IMR-90 (cell line): Measurements from ENCODE around the gene CAMK2D. TPM values are rescaled to one million over a fixed set of nuclear protein-coding genes. Genes with fewer than 3 reads are reported as not detected.

ENCODE experiments used
- ATAC-seq: fragments of 200-7000 bp; cut with Tn5 transposase; 2 replicates; pipeline ENCODE4 v1.9.1; 2020; ENCODE audit warnings: low read depth, mild to moderate bottlenecking, moderate library complexity
- BruUV-seq: library from RNA; stranded (reverse); fragments of 400-500 nt; replicated peaks from 2 replicates; lab custom pipeline; 2021; lab: Mats Ljungman, UMichigan
- CTCF ChIA-PET: fragments of 300-600 bp; formaldehyde crosslinking; extraction: SDS; loops from one replicate; lab custom pipeline; 2021; ENCODE audit warnings: antibody characterized with exemption; lab: Yijun Ruan, JAX
- POLR2A ChIA-PET: fragments of 300-600 bp; sonication (Branson Sonifier 250); formaldehyde crosslinking; loops from one replicate; lab custom pipeline; 2022; ENCODE audit warnings: antibody characterized with exemption; ENCODE audit not compliant: unreplicated experiment; lab: Charles Lee
- DNase-seq: peaks from one replicate; pipeline ENCODE4 v3.0.0; 2013
- H2AFZ ChIP-seq: replicated peaks from 2 replicates; pipeline ENCODE3; 2013; ENCODE audit warnings: low read length, mild to moderate bottlenecking; ENCODE audit not compliant: poor library complexity
- H2AK5ac ChIP-seq: 2 replicates; pipeline ENCODE4 v1.6.1; 2013; ENCODE audit warnings: low read depth, low read length, inconsistent platforms
- H2AK9ac ChIP-seq: replicated peaks from 2 replicates; pipeline ENCODE3; 2013; ENCODE audit warnings: mild to moderate bottlenecking, low read depth, low read length, moderate library complexity; ENCODE audit not compliant: poor library complexity
- H2BK120ac ChIP-seq: 2 replicates; pipeline ENCODE4 v1.6.1; 2013; ENCODE audit warnings: low read depth, low read length, inconsistent platforms
- H2BK15ac ChIP-seq: 3 replicates; pipeline ENCODE4 v1.6.1; 2013; ENCODE audit warnings: low read depth, low read length, inconsistent platforms
- H2BK20ac ChIP-seq: 2 replicates; pipeline ENCODE4 v1.6.1; 2013; ENCODE audit warnings: low read depth, mild to moderate bottlenecking, inconsistent platforms, low read length, moderate library complexity
- H2BK5ac ChIP-seq: 2 replicates; pipeline ENCODE4 v1.6.1; 2013; ENCODE audit warnings: mild to moderate bottlenecking, low read depth, low read length, inconsistent platforms; ENCODE audit not compliant: poor library complexity, severe bottlenecking
- H3K14ac ChIP-seq: replicated peaks from 2 replicates; pipeline ENCODE4 v1.6.1; 2013; ENCODE audit warnings: low read depth, low read length, inconsistent platforms
- H3K18ac ChIP-seq: 2 replicates; pipeline ENCODE4 v1.6.1; 2013; ENCODE audit warnings: low read depth, low read length, control low read depth
- H3K23ac ChIP-seq: 2 replicates; pipeline ENCODE4 v1.6.1; 2013; ENCODE audit warnings: low read depth, low read length, inconsistent platforms
- H3K27ac ChIP-seq: 2 replicates; pipeline ENCODE4 v1.5.1; 2013; ENCODE audit warnings: mild to moderate bottlenecking, control low read depth, low read length; ENCODE audit not compliant: insufficient read depth
- H3K27me3 ChIP-seq: 2 replicates; pipeline ENCODE4 v1.6.1; 2013; ENCODE audit warnings: low read length; ENCODE audit not compliant: control insufficient read depth, insufficient read depth
- H3K36me3 ChIP-seq: 2 replicates; pipeline ENCODE4 v1.6.1; 2013; ENCODE audit warnings: low read length, mixed read lengths; ENCODE audit not compliant: control insufficient read depth, insufficient read depth
- H3K4ac ChIP-seq: 2 replicates; pipeline ENCODE4 v1.6.1; 2013; ENCODE audit warnings: low read depth, low read length, inconsistent platforms
- H3K4me1 ChIP-seq: 2 replicates; pipeline ENCODE4 v1.6.1; 2013; ENCODE audit warnings: low read length, mixed read lengths; ENCODE audit not compliant: control insufficient read depth, insufficient read depth
- H3K4me2 ChIP-seq: 2 replicates; pipeline ENCODE4 v1.6.1; 2013; ENCODE audit warnings: low read depth, mild to moderate bottlenecking, control low read depth, low read length, moderate library complexity
- H3K4me3 ChIP-seq: 2 replicates; pipeline ENCODE4 v1.5.1; 2013; ENCODE audit warnings: low read depth, mild to moderate bottlenecking, control low read depth, low read length, moderate library complexity; ENCODE audit not compliant: insufficient read depth
- H3K56ac ChIP-seq: 2 replicates; pipeline ENCODE4 v1.6.1; 2013; ENCODE audit warnings: low read length, inconsistent platforms; ENCODE audit not compliant: insufficient read depth; ENCODE audit errors: extremely low read depth
- H3K79me1 ChIP-seq, 2 experiments: 2 replicates each; pipeline ENCODE4 v1.6.1; 2013; ENCODE audit warnings: low read length in 2 of 2, inconsistent platforms in 1 of 2, low read depth in 1 of 2
- H3K9ac ChIP-seq: 2 replicates; pipeline ENCODE4 v1.6.1; 2013; ENCODE audit warnings: low read depth, low read length, control low read depth
- H3K9me1 ChIP-seq: 2 replicates; pipeline ENCODE4 v1.6.1; 2013; ENCODE audit warnings: low read length, inconsistent platforms; ENCODE audit not compliant: insufficient read depth
- H3K9me3 ChIP-seq: 2 replicates; pipeline ENCODE4 v1.6.1; 2013; ENCODE audit warnings: low read length; ENCODE audit not compliant: control insufficient read depth, insufficient read depth
- H4K20me1 ChIP-seq: 2 replicates; pipeline ENCODE4 v1.6.1; 2013; ENCODE audit warnings: low read length, inconsistent platforms; ENCODE audit not compliant: insufficient read depth
- H4K5ac ChIP-seq: 2 replicates; pipeline ENCODE4 v1.6.1; 2013; ENCODE audit warnings: mild to moderate bottlenecking, low read depth, low read length, control low read depth
- H4K8ac ChIP-seq, 2 experiments: 2 replicates each; pipeline ENCODE4 v1.6.1; 2013; ENCODE audit warnings: low read depth in 2 of 2, low read length in 2 of 2, control low read depth in 1 of 2, inconsistent platforms in 1 of 2
- H4K91ac ChIP-seq: 2 replicates; pipeline ENCODE4 v1.6.1; 2013; ENCODE audit warnings: low read depth, low read length, inconsistent platforms; ENCODE audit not compliant: insufficient read depth
- BHLHE40 ChIP-seq: fragments of 150-350 bp; IDR thresholded peaks from 2 replicates; pipeline ENCODE4 v1.6.1; 2016; ENCODE audit warnings: mild to moderate bottlenecking, low read depth, low read length
- CEBPB ChIP-seq: IDR thresholded peaks from 2 replicates; pipeline ENCODE4 v1.6.1; 2012; ENCODE audit warnings: low read depth, low read length, improper control_type of control experiment
- CHD1 ChIP-seq: IDR thresholded peaks from 2 replicates; pipeline ENCODE4 v1.6.1; 2012; ENCODE audit warnings: low read depth, low read length, improper control_type of control experiment
- FOS ChIP-seq: fragments of 150-350 bp; IDR thresholded peaks from 2 replicates; pipeline ENCODE4 v1.6.1; 2016; ENCODE audit warnings: low read depth, low read length
- MAFK ChIP-seq: IDR thresholded peaks from 2 replicates; pipeline ENCODE4 v1.6.1; 2012; ENCODE audit warnings: low read depth, low read length, improper control_type of control experiment
- MXI1 ChIP-seq: IDR thresholded peaks from 2 replicates; pipeline ENCODE4 v1.6.1; 2012; ENCODE audit warnings: low read depth, mild to moderate bottlenecking, low read length, moderate library complexity, borderline replicate concordance
- POLR2A ChIP-seq: IDR thresholded peaks from 2 replicates; pipeline ENCODE4 v1.6.1; 2012; ENCODE audit warnings: mild to moderate bottlenecking, low read depth, low read length
- RAD21 ChIP-seq: IDR thresholded peaks from 2 replicates; pipeline ENCODE4 v1.6.1; 2012; ENCODE audit warnings: low read length, improper control_type of control experiment
- RFX5 ChIP-seq: IDR thresholded peaks from 2 replicates; pipeline ENCODE4 v1.8.0; 2012; ENCODE audit warnings: low read depth, mild to moderate bottlenecking, low read length, moderate library complexity
- SMC3 ChIP-seq: fragments of 150-350 bp; IDR thresholded peaks from 2 replicates; pipeline ENCODE4 v1.6.1; 2016; ENCODE audit warnings: low read depth, mild to moderate bottlenecking, antibody characterized with exemption, low read length, moderate library complexity
- WGBS, 2 experiments: methylation state at CpG; one replicate each; pipeline versions ENCODE4 v1.1.5 to v1.1.7; 2013; ENCODE audit warnings: missing lambda C conversion rate in 2 of 2; ENCODE audit not compliant: insufficient read length in 1 of 2; ENCODE audit errors: extremely low coverage in 2 of 2; 5-methylcytosine and 5-hydroxymethylcytosine counted together
- dilution Hi-C: fragments of 300-500 bp; cut with HindIII; formaldehyde crosslinking; loops from one replicate; pipeline ENCODE4 v1.14.3; 2018; ENCODE audit warnings: low sequenced_read_pairs; ENCODE audit not compliant: unreplicated experiment
- in situ Hi-C: fragments of 300-500 bp; cut with MboI; formaldehyde crosslinking; loops from 3 replicates; pipeline ENCODE4 v1.14.3; 2019; ENCODE audit warnings: low sequenced_read_pairs, inconsistent platforms, mixed read lengths
- intact Hi-C: fragments of 100-400 bp; cut with micrococcal nuclease; formaldehyde crosslinking; loops from 2 replicates; pipeline ENCODE4 v1.10.0; 2022
- polyA plus RNA-seq, 3 experiments: library from polyadenylated mRNA; depleted of rRNA; stranded (reverse); fragments of >200 nt; gene quantifications; 2 replicates each; pipeline ENCODE4 v1.2.3, GENCODE V29; 2012; ENCODE audit warnings: low replicate concordance in 1 of 3
- total RNA-seq: library from RNA; depleted of rRNA; stranded (reverse); fragments of >200 nt; gene quantifications from 2 replicates; pipeline ENCODE4 v1.2.3, GENCODE V29; 2012
- TF ChIP-seq, protein P1 (sequence below): fragments of 150-350 bp; IDR thresholded peaks from 2 replicates; pipeline ENCODE4 v1.6.1; 2016; ENCODE audit warnings: low read depth, mild to moderate bottlenecking, low read length, moderate library complexity, borderline replicate concordance
- TF ChIP-seq, protein P2 (sequence below): conservative IDR thresholded peaks from 2 replicates; pipeline ENCODE4 v1.5.1; 2012; ENCODE audit warnings: mild to moderate bottlenecking, low read depth, low read length, improper control_type of control experiment
- TF ChIP-seq, protein P3 (sequence below): fragments of 150-350 bp; IDR thresholded peaks from 2 replicates; pipeline ENCODE4 v1.6.1; 2017; ENCODE audit warnings: mild to moderate bottlenecking, antibody characterized with exemption, low read length, low read depth

CAMK2D gene
- total and polyA plus RNA-seq, 2 of the 4 experiments (the other 2 are of a cell fraction): 44.6 to 156 TPM

DNA sequence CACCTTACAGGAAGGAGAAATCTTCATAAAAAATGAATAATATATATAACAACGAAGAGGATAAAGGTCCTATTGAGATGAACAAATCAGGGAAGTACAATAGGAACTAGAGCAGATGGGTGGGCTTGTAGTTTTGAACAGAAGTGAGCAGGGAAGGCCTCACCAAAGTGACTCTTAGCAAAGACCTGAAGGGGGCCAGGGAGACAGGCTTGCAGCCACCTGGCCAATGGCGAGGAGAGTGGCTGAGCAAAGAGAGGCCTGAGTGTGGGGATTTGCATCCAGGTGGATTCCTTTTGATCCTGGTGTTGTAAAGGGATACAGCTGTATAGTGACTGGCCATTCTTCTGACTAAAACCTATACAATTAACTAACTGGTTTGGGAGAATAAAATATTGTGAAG, 354.1 kb downstream of the CAMK2D start:
- Histone ChIP-seq H3K4me1 (0 out of 2 replicates have a peak, but pooled peaks cover 2% of the 10 kb centered on the region), H3K27ac (no peak overlapping the region), H4K91ac (no peak overlapping the region), H3K23ac (no peak overlapping the region), H2AK9ac (no peak overlapping the region), H2BK15ac (no peak overlapping the region), H4K5ac (no peak overlapping the region), H2BK5ac (no peak overlapping the region), H3K27me3 (no peaks in the 10 kb centered on the region), H2BK120ac (no peak overlapping the region), H3K36me3 (no peaks in the 10 kb centered on the region), H3K14ac (no peak overlapping the region), H3K9me3 (no peaks in the 10 kb centered on the region), H3K9me1 (peaks cover 4% of the 10 kb centered on the region), H3K4me2 (no peak overlapping the region), H2BK20ac (no peak overlapping the region), H3K4me3 (no peak overlapping the region), H3K56ac (no peak overlapping the region), H3K4ac (no peak overlapping the region), H3K18ac (no peak overlapping the region), H4K20me1 (no peaks in the 10 kb centered on the region), H2AK5ac (no peak overlapping the region), H2AFZ (no peak overlapping the region), H3K79me1 (no peaks in the 10 kb centered on the region), H3K9ac (no peak overlapping the region), H4K8ac (no peak overlapping the region)
- in situ Hi-C loops (loop anchor here (10.0 kb wide), 1 partner anchor 367 kb away; no protein-coding TSS in a partner anchor), intact Hi-C loops (no loop called here), dilution Hi-C loops (no loop called here)
- TF ChIP-seq, protein P1, sequence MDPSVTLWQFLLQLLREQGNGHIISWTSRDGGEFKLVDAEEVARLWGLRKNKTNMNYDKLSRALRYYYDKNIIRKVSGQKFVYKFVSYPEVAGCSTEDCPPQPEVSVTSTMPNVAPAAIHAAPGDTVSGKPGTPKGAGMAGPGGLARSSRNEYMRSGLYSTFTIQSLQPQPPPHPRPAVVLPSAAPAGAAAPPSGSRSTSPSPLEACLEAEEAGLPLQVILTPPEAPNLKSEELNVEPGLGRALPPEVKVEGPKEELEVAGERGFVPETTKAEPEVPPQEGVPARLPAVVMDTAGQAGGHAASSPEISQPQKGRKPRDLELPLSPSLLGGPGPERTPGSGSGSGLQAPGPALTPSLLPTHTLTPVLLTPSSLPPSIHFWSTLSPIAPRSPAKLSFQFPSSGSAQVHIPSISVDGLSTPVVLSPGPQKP: no peak
- TF ChIP-seq SMC3: no peak
- no peak for TF ChIP-seq RAD21
- TF ChIP-seq BHLHE40: no peak
- no peak for TF ChIP-seq POLR2A
- TF ChIP-seq CEBPB: no peak
- TF ChIP-seq FOS: no peak
- TF ChIP-seq RFX5: no peak
- TF ChIP-seq MXI1: no peak
- TF ChIP-seq, protein P2, sequence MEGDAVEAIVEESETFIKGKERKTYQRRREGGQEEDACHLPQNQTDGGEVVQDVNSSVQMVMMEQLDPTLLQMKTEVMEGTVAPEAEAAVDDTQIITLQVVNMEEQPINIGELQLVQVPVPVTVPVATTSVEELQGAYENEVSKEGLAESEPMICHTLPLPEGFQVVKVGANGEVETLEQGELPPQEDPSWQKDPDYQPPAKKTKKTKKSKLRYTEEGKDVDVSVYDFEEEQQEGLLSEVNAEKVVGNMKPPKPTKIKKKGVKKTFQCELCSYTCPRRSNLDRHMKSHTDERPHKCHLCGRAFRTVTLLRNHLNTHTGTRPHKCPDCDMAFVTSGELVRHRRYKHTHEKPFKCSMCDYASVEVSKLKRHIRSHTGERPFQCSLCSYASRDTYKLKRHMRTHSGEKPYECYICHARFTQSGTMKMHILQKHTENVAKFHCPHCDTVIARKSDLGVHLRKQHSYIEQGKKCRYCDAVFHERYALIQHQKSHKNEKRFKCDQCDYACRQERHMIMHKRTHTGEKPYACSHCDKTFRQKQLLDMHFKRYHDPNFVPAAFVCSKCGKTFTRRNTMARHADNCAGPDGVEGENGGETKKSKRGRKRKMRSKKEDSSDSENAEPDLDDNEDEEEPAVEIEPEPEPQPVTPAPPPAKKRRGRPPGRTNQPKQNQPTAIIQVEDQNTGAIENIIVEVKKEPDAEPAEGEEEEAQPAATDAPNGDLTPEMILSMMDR: no peak
- no peak for TF ChIP-seq CHD1
- TF ChIP-seq, protein P3, sequence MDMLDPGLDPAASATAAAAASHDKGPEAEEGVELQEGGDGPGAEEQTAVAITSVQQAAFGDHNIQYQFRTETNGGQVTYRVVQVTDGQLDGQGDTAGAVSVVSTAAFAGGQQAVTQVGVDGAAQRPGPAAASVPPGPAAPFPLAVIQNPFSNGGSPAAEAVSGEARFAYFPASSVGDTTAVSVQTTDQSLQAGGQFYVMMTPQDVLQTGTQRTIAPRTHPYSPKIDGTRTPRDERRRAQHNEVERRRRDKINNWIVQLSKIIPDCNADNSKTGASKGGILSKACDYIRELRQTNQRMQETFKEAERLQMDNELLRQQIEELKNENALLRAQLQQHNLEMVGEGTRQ: no peak
- TF ChIP-seq MAFK: no peak
- CTCF ChIA-PET: interaction anchor here (1.0 kb wide), 2 partner anchors 12 to 228 kb away, joined by 3 to 4 read pairs; no protein-coding TSS in a partner anchor
- DNase-seq (no peak), ATAC-seq (no peak)
- no CpG with 5 or more reads among the region's 2 CpGs for WGBS, 2 experiments
- no TSS peak for BruUV-seq
- POLR2A ChIA-PET: no interaction called here
